ENCODE measurements around the gene TOGARAM2.

- TF ChIP-seq CTCF (IDR thresholded peaks at IDR 0.05 in 2 of 3, conservative IDR thresholded peaks at IDR 0.05 in 1 of 3; ENCODE audit: control insufficient read depth in 2 of 3, extremely low read depth in 1 of 3, insufficient read depth in 1 of 3, low read depth in 3 of 3, low read length in 3 of 3), result no peak
- TF ChIP-seq JUND (IDR thresholded peaks at IDR 0.05; ENCODE audit: low read depth, low read length), result no peak
- no peak for TF ChIP-seq CEBPB (IDR thresholded peaks at IDR 0.05; ENCODE audit: borderline replicate concordance in 1 of 2, low read depth in 2 of 2, low read length in 2 of 2)
- TF ChIP-seq KDM1A (IDR thresholded peaks at IDR 0.05; ENCODE audit: borderline replicate concordance), result no peak
- TF ChIP-seq POLR2A (IDR thresholded peaks at IDR 0.05; ENCODE audit: low read depth, low read length), result no peak
- no peak for TF ChIP-seq MYC (IDR thresholded peaks at IDR 0.05; ENCODE audit: insufficient read depth, insufficient read length, insufficient replicate concordance, low read length, severe bottlenecking)
- no peak for TF ChIP-seq RFX5 (IDR thresholded peaks at IDR 0.05; ENCODE audit: low read depth, low read length)
- no peak for TF ChIP-seq CREB1 (IDR thresholded peaks at IDR 0.05; ENCODE audit: low read depth)
These were observed 8.2 kb upstream of the TOGARAM2 start for GRCh38 chr2:28972778-28973335.
